Progenitor cell of endocrine pancreas (in vitro differentiated cells): ENCODE data around the gene FOXL1. TPM values are rescaled to one million over a fixed set of nuclear protein-coding genes. Genes with fewer than 3 reads are reported as not detected.

Experiments
- DNase-seq: peaks from one replicate; pipeline ENCODE4 v3.0.0; 2021; ENCODE audit warnings: low spot score; ENCODE audit not compliant: unreplicated experiment
- H3K27ac Mint-ChIP-seq: 2 replicates; pipeline ENCODE4 v1.8.0; 2021; ENCODE audit warnings: mild to moderate bottlenecking, moderate library complexity, mixed read lengths
- H3K27me3 Mint-ChIP-seq: 2 replicates; pipeline ENCODE4 v1.8.0; 2021; ENCODE audit warnings: mixed read lengths
- H3K36me3 Mint-ChIP-seq: 2 replicates; pipeline ENCODE4 v1.8.0; 2022; ENCODE audit warnings: mixed read lengths; ENCODE audit not compliant: insufficient read depth
- H3K4me1 Mint-ChIP-seq: 2 replicates; pipeline ENCODE4 v1.8.0; 2021; ENCODE audit warnings: low read depth, mixed read lengths
- H3K4me3 Mint-ChIP-seq: 2 replicates; pipeline ENCODE4 v1.8.0; 2021; ENCODE audit warnings: low read depth, mild to moderate bottlenecking, moderate library complexity, mixed read lengths
- H3K9me3 Mint-ChIP-seq: 2 replicates; pipeline ENCODE4 v1.8.0; 2021; ENCODE audit warnings: low read depth, mixed read lengths
- total RNA-seq: library from RNA; stranded (reverse); gene quantifications from 2 replicates; pipeline ENCODE4 v1.2.1, GENCODE V29; 2021
- TF ChIP-seq, protein P1 (sequence below): fragments of 200-600 bp; sonication (generic); IDR thresholded peaks from one replicate; pipeline ENCODE4 v1.5.0; 2021; ENCODE audit warnings: antibody characterized with exemption, mild to moderate bottlenecking; ENCODE audit not compliant: unreplicated experiment

Gene FOXL1
- total RNA-seq, 1 donor from 2014 or later = not detected

GRCh38 chr16:86537486-86537885, 40.9 kb upstream of the FOXL1 start:
- DNase-seq = no peak
- TF ChIP-seq, protein P1, sequence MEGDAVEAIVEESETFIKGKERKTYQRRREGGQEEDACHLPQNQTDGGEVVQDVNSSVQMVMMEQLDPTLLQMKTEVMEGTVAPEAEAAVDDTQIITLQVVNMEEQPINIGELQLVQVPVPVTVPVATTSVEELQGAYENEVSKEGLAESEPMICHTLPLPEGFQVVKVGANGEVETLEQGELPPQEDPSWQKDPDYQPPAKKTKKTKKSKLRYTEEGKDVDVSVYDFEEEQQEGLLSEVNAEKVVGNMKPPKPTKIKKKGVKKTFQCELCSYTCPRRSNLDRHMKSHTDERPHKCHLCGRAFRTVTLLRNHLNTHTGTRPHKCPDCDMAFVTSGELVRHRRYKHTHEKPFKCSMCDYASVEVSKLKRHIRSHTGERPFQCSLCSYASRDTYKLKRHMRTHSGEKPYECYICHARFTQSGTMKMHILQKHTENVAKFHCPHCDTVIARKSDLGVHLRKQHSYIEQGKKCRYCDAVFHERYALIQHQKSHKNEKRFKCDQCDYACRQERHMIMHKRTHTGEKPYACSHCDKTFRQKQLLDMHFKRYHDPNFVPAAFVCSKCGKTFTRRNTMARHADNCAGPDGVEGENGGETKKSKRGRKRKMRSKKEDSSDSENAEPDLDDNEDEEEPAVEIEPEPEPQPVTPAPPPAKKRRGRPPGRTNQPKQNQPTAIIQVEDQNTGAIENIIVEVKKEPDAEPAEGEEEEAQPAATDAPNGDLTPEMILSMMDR = no peak
- Mint-ChIP-seq H3K27ac (no peak overlapping the region), H3K36me3 (no peaks in the 10 kb centered on the region), H3K4me1 (no peaks in the 10 kb centered on the region), H3K27me3 (peaks cover 10% of the 10 kb centered on the region), H3K4me3 (no peak overlapping the region), H3K9me3 (no peaks in the 10 kb centered on the region)

DNA sequence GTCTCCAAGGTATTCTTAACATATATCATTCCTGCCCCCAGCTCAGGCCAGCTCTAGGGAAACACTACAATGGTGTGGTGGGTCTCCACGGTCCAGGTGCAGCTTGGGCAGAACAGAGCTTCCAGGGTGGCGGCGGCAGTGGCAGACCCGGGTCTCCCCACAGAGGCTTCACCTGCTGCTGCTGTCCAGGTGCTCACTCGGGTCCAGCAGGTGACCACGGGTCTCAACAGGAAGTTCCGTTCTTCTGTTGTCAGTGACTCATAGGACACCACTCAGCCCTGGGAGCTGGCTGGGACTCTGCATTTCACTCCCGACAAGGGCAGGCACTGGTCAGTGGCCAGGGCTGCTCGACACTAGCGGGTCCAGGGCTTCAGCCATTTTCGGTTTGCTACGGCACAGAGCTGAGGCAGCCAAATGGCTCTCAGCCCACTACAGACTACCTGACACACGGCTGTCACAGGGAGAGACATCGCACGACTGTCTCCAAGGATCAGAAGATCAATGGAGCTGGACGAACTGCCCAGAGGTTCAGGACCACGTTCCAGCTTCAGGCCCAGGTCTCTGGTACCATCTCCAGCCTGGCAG, 40.1 kb upstream of the FOXL1 start:
- Mint-ChIP-seq H3K36me3 (no peaks in the 10 kb centered on the region), H3K4me3 (no peak overlapping the region), H3K27me3 (peaks cover 14% of the 10 kb centered on the region), H3K27ac (no peak overlapping the region), H3K4me1 (no peaks in the 10 kb centered on the region), H3K9me3 (no peaks in the 10 kb centered on the region)
- no peak for DNase-seq
- TF ChIP-seq, protein P1 = no peak

DNA sequence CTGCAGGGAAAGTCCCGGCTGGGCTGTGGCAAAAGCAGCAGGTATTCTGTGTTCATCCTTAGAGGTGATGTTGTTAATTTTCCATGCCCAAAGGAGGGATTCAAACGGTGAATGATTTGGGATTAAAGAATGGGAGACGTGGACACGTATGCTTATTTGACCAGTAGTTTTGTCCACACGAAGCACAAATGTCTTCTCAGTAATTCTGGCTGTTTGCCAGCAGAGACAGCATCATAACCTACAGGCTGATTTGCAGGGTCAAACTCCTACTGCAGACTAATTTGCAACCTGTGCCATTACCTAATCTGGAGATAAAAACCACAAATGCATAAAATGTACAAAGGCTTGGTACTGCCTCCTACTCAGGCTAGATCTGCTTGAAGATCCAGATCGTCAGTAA, 37.5 kb upstream of the FOXL1 start:
- Mint-ChIP-seq H3K9me3 (no peaks in the 10 kb centered on the region), H3K27ac (no peak overlapping the region), H3K27me3 (peaks cover 9% of the 10 kb centered on the region), H3K4me3 (no peak overlapping the region), H3K36me3 (peaks cover 5% of the 10 kb centered on the region), H3K4me1 (no peaks in the 10 kb centered on the region)
- TF ChIP-seq, protein P1 = no peak
- no peak for DNase-seq

GRCh38 chr16:86541560-86541959, 36.8 kb upstream of the FOXL1 start:
- no peak overlapping the region for H3K4me3 Mint-ChIP-seq
- no peaks in the 10 kb centered on the region for H3K9me3 Mint-ChIP-seq
- peaks cover 5% of the 10 kb centered on the region for H3K36me3 Mint-ChIP-seq
- TF ChIP-seq, protein P1 = no peak
- peaks cover 14% of the 10 kb centered on the region for H3K27me3 Mint-ChIP-seq
- H3K27ac Mint-ChIP-seq = no peak overlapping the region
- H3K4me1 Mint-ChIP-seq = no peaks in the 10 kb centered on the region
- DNase-seq = no peak

GRCh38 chr16:86542756-86543750, 35.3 kb upstream of the FOXL1 start:
- Mint-ChIP-seq H3K36me3 (peaks cover 5% of the 10 kb centered on the region), H3K4me3 (no peak overlapping the region)

More at GRCh38 chr16:86542756-86543750, 35.3 kb upstream of the FOXL1 start:
- Mint-ChIP-seq H3K9me3 (no peaks in the 10 kb centered on the region), H3K27me3 (peaks cover 14% of the 10 kb centered on the region), H3K4me1 (no peaks in the 10 kb centered on the region), H3K27ac (no peak overlapping the region)
- DNase-seq = no peak
- TF ChIP-seq, protein P1 = no peak
